Measurements from ENCODE around the gene POU5F1.
A peak's percentile ranks its signal among the peaks of the same experiment; 100 is the strongest.
"Not testable (repeated sequence)": the region's sequence is repeated elsewhere in the genome, so short reads cannot be mapped to it uniquely, and the experiment has no call there.

Gene POU5F1

DNA sequence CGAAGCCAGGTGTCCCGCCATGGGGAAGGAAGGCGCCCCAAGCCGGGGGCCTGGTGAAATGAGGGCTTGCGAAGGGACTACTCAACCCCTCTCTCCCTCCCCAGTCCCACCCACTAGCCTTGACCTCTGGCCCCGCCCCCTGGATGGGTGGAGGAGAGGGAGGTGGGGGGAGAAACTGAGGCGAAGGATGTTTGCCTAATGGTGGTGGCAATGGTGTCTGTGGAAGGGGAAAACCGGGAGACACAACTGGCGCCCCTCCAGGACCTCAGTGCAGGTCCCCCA is at the start of gene POU5F1:
TSS of gene POU5F1 (minus strand) at position 83 of the 282 bp plus-strand sequence. CDS start at position 21, 62 bp downstream.
- no peak for DNase-seq

DNA sequence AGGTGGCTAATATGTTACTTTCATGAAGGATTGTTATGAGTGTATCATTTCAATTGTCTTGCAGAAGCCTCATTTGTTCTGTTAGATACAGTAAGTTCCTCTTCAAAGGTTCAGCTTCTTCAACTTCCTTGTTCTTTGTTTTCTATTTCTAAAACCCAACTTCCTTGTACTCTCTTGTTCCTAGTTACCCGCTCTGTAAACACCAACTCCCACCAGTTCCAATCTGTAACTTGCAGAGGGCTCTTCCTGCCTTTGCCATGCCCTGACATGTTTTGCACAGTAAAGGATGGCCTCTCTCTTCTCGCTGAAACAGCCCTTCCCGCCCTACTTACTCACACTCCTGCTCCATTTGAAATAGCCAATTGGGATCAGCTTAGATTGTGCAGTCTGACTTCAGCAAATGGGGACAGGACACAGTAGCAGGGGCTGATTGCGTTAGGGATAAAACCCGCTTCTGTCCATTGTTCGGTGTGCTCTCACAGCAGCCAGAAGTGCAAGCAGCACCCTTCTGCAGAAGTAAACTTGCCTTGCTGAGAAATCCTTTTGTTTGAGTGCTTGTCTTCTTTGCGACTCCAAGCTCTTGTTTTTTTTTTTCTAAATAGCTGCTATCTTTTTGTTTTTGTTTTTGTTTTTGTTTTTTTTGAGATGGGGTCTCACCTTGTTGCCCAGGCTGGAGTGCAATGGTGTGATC is 45.9 kb upstream of the POU5F1 start:
- DNase-seq, result no peak

DNA sequence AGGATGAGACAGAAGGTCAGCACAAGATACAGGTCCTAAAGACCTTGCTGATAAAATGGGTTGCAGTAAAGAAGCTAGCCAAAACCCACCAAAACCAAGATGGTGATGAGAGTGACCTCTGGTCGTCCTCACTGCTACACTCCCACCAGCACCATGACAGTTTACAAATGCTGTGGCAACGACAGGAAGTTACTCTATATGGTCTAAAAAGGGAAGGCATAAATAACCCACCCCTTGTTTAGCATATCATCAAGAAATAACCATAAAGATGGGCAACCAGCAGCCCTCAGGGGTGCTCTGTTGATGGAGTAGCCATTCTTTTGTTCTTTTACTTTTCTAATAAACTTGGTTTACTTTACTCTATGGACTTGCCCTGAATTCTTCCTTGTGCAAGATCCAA is 44.7 kb upstream of the POU5F1 start:
- DNase-seq, result not testable (repeated sequence)

DNA sequence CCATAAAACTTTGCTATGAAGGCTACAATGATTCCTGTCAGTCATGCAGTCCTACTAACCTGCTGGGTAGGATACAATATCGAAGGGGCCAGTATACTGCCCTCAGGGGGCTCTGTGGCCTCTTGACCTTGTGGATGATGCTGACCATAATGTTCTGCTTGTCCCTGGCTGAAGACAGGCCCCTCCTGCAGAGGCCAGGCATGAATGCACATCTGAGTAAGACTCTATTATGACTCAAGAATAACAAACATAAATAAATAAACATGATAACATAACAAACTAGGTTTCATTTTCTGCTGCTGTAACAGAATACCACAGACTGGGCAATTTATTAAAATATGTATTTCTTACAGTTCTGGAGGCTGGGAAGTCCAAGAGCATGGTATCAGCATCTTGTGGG is 44.0 kb upstream of the POU5F1 start:
- DNase-seq, result no peak

DNA sequence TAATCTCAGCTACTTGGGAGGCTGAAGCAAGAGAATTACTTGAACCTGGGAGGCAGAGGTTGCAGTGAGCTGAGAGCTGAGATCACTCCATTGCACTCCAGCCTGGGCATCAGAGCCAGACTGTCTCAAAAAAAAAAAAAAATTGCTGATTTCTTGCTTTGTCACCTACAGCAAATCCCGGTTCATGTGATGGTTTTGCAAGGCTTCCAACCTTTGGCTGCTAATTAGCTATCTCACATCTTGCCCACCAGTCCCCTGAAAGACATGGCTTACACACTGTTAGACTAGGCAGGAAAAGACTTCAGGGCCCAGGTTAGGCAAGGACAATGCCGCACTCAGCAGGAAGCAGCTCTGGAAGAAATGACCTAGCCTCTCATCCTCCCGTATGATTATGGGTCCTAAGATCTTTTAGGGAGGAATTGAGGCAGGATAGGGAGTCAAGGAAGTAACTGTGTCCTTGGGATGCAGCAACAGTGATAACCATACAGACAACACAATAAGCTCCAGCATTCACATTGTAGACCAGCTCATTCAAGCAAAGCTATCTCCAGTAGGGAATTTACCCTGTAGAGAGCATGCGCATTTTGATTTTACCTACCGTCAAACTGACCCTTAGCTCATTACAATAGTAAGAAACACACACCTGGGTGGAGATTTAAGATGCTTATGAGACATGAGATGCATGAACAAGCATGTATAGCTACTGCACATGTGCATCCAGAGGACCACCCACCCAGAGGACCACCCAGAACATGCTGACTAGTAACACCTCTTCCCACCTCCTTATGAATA is 40.5 kb upstream of the POU5F1 start:
- DNase-seq, result no peak

DNA sequence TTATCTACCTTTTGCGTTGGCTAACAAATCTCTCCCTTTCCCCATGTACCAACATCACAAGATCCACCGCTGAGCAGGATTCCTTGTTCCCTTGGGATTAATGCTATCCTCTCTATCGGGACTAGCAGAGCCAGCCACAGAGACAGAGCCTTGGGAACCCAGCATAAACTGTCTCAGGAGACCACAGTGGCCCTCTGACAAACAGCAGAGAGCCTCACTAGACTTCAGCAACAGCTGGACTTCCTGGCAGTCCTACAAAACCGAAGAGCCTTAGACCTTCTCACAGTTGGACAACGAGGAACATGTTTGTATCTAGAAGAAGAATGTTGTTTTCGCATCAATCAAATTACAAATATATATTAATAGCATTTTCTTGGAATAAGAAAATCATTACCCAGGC is 39.6 kb upstream of the POU5F1 start:
- DNase-seq, result no peak

DNA sequence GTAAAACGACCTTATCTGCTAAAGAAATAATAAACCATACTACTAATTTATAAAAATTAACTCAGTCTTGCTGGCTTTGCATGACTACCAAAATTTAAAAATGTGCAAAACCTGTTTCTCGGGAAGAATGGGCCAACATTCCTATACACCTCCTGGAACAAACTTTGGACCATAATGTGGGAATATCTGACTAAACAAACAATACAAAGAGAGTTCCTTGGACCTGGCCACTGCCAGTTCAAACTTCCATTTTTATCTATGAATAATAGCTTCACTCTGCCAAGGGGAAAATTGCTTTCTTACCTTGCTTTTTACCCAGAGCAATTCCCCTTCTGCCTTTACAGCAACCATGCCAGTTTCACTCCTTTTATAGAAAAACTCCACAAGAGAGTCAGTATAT is 38.7 kb upstream of the POU5F1 start:
- DNase-seq, result no peak

DNA sequence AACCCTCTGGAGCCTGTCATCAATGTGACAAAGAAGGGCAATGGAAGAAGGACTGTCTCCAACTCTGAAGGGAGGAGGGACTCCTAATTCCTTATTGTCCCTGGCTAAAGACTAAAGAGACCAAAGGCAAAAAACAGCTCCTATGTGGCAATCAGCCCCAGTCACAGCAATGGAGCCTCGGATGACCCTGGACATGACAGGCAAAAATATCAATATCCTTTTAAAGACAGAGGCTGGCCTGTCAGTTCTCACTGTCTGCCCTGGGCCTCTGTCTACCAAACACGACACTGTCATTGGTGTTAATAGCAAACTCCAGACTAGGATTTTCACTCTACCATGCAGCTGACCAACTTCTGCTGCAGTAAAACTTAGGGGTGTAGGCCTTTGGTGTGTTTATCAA is 38.0 kb upstream of the POU5F1 start:
- DNase-seq, result no peak

DNA sequence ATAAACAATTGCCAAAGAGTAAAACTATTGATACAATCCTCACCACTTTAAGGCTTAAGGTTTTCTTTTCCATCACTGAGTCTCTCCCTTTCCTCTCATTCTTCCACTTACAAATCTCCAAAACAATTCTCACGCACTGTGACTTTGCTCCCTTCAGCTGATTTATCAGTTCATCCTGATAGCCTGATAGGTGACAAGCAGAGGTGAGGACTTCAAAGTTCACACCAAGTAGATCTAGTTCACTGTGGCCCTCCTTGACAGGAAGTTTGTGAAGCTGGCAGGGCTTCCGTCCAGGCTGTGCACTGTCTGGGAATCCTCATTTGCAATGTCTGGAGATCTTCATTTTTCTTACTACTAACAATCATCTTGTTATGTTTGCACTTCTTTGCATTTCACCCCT is 35.2 kb upstream of the POU5F1 start:
- DNase-seq, result no peak

DNA sequence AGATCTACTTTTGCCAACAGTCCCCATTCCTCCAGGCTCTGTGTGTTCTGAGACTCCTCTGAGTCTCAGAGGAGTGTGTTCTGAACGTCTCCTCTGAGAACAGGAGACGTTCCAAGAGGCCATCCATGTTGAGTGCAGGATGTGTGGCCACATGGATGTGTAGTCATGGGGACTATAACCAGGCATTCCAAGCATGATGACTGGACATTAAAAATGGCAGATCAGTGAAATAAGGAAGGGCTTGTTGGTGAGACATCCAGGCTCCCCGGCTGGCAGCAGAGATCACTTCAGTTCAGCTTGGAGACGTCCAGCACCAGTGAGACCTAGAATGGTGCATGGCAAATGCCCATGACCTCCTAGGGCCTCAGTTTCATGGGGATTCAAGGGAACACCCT is 34.3 kb upstream of the POU5F1 start:
- DNase-seq, result no peak

DNA sequence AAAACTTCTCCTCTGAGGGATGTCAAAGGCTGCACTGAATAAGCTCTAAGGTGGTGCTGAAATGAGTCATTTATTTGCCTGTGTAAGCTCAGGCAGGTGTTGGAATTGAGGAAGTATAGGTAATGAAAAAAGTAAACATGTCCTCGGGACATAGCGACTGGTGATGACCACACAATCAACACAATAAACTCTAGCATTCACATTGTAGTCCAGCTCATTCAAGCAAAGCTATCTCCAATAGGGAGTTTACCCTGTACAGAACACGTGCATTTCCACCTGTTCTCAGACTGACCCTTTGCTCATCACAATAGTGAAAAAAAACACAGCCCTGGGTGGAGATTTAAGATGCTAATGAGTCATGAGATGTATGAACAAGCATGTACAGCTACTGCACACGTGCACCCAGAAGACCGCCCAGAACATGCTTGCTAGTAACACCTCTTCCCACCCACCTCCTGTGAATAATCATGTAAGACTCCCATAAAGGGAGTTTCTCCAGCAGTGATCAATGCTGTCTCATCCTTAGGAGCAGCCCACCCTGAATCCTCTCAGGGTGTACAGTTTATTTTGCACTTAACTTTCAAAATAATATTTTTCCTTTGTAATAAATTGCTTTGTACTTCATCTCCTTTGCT is 33.0 kb upstream of the POU5F1 start:
- peak; percentile 54 for DNase-seq

DNA sequence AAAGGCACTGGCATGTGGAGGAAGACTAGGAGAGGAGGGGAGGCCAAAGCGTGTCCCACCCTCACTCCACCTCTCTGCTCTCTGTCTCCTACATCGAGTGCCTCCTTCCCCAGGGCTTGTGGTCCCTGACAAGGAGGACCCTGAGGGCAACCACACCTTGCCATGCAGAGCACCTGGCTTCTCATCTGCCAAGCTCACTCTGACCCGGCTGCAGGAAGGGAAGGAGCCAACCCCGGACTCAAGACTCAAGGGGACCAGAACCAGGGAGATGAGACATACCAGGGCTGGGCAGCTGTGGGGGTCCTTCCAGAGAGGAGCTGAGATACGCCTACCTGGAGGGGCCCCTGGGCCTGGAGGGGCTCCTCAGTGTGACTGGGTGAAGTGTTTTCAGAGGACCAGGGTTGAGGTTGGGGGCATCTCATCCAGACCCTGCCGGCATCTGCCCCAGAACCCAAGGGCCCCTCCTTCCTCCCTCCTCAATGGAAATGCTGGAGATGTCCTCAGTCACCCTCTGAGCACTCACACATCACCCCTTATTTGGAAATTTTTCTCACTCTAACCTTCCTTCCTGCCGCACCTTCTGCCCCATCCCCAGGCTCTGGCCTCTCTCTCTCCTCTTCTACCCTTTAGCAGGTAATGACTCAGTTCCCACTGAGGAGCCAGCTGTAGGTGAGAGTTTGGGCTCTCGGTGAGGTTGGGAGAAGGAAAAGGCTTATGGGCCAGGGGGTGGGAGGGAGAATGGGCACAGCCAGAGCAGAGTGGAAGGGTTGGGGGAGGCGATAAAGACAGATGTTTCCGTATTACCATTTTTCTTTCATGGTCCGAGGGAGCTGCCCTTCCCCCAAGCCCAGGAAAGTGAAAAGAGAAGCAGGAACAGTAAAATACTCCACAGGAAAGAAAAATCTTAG is 32.0 kb upstream of the POU5F1 start:
- no peak for DNase-seq

DNA sequence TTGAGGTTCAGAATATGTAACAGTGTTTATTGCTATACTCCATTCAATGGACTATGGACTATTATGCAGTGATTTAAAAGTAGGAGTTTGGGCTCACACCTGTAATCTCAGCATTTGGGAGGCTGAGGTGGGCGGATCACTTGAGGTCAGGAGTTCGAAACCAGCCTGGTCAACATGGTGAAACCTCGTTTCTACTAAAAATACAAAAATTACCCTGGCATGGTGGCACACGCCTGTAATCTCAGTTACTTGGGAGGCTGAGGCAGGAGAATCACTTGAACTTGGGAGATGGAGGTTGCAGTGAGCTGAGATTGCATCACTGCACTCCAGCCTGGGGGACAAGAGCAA is 28.6 kb upstream of the POU5F1 start:
- not testable (repeated sequence) for DNase-seq

DNA sequence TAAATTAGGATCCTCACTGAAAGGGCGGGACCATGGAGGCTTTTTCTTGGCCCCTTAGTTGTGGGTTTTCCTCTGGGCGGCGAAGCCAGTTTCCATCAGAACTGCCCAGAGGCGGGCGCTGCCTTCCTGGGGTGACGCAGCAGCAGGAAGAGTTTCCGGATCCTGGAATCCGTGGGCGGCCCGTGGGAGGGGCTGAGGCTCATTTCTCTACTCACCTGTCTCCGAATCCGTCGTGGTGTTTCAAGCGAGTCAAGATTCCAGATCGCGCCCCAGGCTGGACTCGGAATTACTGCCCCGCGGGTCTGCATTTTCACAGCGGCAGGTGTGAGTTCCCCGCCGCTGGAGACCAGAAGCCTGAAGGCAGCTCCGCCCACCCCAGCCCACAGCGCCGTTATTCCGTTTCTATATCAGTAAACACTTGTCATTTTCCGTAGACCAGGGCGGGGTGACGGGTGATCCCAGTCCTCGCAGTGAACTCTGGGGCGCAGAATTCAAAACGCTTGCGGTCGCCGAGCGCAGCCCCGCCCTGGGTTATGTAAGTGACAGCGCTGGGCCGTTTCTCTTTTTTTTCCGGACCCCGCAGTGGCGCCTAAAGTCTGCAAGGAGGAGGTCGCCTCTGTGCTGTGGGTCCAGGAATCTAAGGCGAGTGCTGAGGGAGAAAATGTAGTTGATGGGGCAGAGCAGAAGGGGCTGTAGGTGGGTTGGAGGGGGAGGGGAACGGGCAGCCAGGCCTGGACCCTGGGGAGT is 27.2 kb upstream of the POU5F1 start:
- peak; percentile 43 for DNase-seq

DNA sequence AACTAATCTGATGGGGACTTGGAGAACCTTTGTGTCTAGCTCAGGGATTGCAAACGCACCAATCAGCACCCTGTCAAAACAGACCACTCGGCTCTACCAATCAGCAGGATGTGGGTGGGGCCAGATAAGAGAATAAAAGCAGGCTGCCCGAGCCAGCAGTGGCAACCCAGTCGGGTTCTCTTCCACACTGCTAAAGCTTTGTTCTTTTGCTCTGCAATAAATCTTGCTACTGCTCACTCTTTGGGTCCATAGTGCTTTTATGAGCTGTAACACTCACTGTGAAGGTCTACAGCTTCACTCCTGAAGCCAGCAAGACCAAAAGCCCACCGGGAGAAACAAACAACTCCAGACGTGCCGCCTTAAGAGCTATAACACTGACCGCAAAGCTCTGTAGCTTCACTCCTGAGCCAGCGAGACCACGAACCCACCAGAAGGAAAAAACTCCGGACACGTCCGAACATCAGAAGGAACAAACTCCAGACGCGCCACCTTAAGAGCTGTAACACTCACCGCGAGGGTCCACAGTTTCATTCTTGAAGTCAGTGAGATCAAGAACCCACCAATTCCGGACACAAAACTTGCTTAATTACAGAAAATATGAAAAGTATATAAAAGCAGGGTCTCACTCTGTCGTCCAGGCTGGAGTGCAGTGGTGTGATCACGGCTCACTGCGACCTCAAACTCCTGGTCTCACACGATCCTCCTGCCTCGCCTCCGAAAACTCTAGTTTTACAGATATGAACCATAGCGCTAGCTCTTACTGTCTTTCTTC is 26.0 kb upstream of the POU5F1 start:
- DNase-seq, result not testable (repeated sequence)

DNA sequence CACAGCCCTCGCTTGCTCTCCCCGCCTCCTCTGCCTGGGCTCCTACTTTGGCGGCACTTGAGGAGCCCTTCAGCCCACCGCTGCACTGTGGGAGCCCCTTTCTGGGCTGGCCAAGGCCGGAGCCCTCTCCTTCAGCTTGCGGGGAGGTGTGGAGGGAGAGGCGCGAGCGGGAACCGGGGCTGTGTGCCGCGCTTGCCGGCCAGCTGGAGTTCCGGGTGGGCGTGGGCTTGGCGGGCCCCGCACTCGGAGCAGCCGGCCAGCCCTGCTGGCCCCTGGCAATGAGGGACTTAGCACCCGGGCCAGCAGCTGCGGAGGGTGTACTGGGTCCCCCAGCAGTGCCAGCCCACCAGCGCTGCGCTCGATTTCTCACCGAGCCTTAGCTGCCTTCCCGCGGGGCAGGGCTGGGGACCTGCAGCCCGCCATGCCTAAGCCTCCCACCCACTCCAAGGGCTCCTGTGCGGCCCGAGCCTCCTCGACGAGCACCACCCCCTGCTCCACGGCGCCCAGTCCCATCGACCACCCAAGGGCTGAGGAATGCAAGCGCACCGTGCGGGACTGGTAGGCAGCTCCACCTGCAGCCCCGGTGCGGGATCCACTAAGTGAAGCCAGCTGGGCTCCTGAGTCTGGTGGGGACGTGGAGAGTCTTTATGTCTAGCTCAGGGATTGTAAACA is 25.0 kb upstream of the POU5F1 start:
- not testable (repeated sequence) for DNase-seq

DNA sequence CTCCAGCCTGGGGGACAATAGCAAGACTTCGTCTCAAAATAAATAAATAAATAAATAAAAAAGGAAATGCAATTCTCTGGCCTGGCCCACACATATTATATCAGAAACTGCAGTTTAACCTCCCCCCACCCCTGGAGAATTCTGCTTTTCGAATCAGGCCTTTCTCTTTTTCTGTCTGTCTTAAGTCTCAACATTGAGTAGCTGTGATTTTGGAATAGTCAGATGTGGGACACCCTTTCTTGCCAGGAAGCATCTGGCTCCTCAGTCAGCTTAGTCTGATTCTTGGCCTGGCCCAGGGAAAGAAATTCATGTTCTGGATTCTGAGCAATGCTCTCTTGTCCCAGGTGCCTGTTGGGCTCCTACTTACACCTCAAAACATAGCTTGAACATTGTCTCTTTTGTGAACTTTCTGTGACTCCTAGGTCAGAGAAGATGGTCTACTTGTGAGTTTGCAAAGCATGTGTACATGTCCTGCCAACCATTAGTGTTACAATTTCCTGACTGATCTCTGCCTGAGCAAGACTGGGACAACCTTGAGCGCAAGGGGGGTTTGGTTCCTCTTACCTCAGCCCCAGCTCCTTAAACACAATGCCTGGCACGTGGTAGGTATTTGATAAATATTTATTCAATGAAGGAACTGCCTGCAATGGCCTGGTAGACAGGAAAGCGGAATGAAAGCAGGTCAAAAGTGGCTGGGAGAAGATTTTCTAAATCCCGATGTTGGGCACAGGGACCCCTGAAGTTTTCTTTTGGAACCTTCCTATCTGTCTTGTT is 23.8 kb upstream of the POU5F1 start:
- DNase-seq, result no peak

DNA sequence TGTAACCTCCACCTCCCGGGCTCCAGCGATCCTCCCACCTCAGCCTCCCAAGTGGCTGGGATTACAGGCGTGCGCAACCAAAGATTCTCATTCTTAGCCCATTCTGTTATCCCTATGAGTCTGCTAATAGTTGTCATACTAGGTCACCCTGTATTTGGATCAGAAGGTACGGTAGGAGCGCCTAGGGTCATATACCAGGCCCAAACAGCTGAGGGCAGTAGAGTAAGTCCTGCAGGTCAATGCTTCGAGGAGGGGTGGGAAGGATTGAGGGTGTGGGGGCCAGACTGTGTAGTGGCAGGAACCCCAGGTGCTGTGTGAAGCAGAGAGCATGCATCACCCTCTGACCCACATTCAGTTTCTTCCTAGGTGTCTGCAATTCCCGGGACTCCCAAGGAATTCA is 22.7 kb upstream of the POU5F1 start:
- DNase-seq, result no peak

DNA sequence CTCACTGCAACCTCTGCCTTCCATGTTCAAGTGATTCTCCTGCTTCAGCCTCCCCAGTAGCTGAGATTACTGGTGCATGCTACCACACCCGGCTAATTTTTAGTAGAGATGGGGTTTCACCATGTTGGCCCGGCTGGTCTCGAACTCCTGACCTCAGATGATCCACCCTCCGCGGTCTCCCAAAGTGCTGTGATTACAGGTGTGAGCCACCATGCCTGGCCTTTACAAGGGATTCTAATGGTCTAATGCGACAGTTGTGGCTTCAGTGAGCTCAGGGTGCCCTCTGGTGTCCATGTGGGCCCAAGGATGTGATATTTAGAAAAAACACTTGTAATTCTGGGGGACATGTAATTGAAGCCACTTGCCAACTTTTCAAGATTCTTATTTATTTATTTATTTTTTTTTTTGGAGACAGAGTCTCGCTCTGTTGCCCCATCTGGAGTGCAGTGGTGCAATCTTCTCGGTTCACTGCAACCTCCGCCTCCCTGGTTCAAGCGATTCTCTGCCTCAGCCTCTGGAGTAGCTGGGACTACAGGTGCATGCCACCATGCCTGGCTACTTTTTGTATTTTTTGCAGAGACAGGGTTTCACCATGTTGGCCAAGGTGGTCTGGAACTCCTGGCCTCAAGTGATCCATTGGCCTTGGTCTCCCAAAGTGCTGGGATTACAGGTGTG is 22.1 kb upstream of the POU5F1 start:
- DNase-seq, result not testable (repeated sequence)

DNA sequence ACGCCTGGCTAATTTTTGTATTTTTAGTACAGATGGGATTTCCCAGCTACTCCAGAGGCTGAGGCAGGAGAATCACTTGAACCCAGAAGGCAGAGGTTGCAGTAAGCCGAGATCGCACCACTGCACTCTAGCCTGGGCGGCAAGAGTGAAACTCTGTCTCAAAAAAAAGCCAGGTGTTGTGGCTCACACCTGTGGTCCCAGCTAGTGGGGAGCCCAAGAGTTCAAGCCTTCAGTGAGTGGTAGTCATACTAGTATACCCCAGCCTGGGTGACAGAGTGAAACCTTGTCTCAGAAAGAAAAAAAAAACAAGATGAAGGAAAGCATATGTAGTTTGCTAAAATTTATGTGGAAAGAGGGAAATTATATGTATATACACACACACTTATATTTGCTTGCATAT is 20.0 kb upstream of the POU5F1 start:
- DNase-seq, result no peak

Measured in NCI-H187 treated with DMSO at 0.1 percent for 48 hours (cell line).